ENCODE results near the gene SLC66A2. TPM values are rescaled to one million over a fixed set of nuclear protein-coding genes. Genes with fewer than 3 reads are reported as not detected.

The SLC66A2 gene
- total RNA-seq, 1 donor from 2014 or later, result 35.1 TPM

- peaks cover 3% of the 10 kb centered on the region for H3K4me1 Mint-ChIP-seq (ENCODE audit: unreplicated experiment)
- H3K27me3 Mint-ChIP-seq (ENCODE audit: unreplicated experiment), result no peaks in the 10 kb centered on the region
- TF ChIP-seq CTCF (IDR thresholded peaks at IDR 0.05), result no peak
- H3K27ac Mint-ChIP-seq (ENCODE audit: unreplicated experiment), result no peak overlapping the region
- H3K4me3 Mint-ChIP-seq (ENCODE audit: unreplicated experiment), result no peak overlapping the region
- peak; percentile 77 for DNase-seq (ENCODE audit: extremely low spot score, unreplicated experiment)
- no peaks in the 10 kb centered on the region for H3K9me3 Mint-ChIP-seq (ENCODE audit: unreplicated experiment)
- H3K36me3 Mint-ChIP-seq (ENCODE audit: unreplicated experiment), result peaks cover 33% of the 10 kb centered on the region
Observed at GRCh38 chr18:79917853-79918614, 33.4 kb downstream of the SLC66A2 start.

DNA sequence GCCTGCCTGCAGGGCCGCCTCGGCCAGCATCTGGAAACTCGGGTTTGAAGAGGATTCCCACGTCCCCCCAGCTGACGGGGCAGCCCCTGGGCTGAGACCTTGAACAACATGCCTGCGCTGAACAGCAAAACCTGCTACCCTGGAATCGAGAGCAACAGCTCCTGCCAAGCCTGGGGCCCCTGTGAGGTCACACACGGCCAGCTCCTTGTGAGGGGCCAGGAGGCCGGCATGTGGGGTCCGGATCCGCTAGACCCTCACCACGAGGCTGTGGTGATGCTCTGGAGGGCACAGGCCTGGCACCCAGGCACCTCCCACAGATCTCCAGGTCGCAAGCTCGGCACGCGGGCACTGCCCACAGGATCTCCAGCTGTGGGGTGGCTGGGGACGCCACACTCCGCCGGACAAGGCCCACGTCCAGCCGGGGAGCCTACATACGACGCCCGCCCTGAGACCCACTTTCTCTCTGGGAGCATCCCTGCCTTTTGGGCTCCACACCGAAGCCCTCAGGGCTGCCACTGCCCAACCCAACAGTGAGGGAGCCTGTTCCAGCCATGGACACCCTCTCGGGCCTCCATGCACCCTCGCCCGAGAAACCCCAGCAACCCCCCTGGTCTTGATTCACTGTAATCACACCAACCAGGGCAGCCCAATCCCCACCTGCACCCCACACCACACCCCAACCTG lies 34.1 kb downstream of the SLC66A2 start:
- no peak for TF ChIP-seq CTCF (IDR thresholded peaks at IDR 0.05)
- Mint-ChIP-seq H3K27me3 (ENCODE audit: unreplicated experiment) (no peaks in the 10 kb centered on the region), H3K36me3 (ENCODE audit: unreplicated experiment) (peaks cover 33% of the 10 kb centered on the region), H3K4me3 (ENCODE audit: unreplicated experiment) (no peak overlapping the region), H3K4me1 (ENCODE audit: unreplicated experiment) (peaks cover 3% of the 10 kb centered on the region), H3K27ac (ENCODE audit: unreplicated experiment) (no peak overlapping the region), H3K9me3 (ENCODE audit: unreplicated experiment) (no peaks in the 10 kb centered on the region)
- DNase-seq (ENCODE audit: extremely low spot score, unreplicated experiment), result peak; percentile 78

- Mint-ChIP-seq H3K4me1 (ENCODE audit: unreplicated experiment) (peaks cover 3% of the 10 kb centered on the region), H3K27me3 (ENCODE audit: unreplicated experiment) (no peaks in the 10 kb centered on the region), H3K9me3 (ENCODE audit: unreplicated experiment) (no peaks in the 10 kb centered on the region), H3K4me3 (ENCODE audit: unreplicated experiment) (no peak overlapping the region), H3K36me3 (ENCODE audit: unreplicated experiment) (peaks cover 33% of the 10 kb centered on the region), H3K27ac (ENCODE audit: unreplicated experiment) (no peak overlapping the region)
- no peak for TF ChIP-seq CTCF (IDR thresholded peaks at IDR 0.05)
- peak; percentile 73 for DNase-seq (ENCODE audit: extremely low spot score, unreplicated experiment)
Observed at GRCh38 chr18:79916546-79917168, 34.8 kb downstream of the SLC66A2 start.

DNA sequence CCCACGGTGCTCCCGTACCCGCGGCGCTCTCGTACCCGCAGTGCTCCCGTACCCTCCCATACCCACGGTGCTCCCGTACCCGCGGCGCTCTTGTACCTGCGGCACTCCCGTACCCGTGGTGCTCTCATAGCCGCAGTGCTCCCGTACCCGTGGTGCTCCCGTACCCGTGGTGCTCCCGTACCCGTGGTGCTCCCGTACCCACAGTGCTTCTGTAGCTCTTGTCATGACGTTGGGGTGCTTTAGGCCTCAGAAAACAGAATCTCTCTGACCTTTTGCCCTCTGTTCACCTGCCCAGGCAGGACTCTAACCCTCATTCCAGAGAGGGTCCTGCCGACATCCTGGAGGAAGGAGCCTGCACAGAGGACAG lies 35.3 kb downstream of the SLC66A2 start:
- Mint-ChIP-seq H3K4me3 (ENCODE audit: unreplicated experiment) (no peak overlapping the region), H3K27ac (ENCODE audit: unreplicated experiment) (no peak overlapping the region), H3K27me3 (ENCODE audit: unreplicated experiment) (no peaks in the 10 kb centered on the region), H3K4me1 (ENCODE audit: unreplicated experiment) (peaks cover 3% of the 10 kb centered on the region), H3K9me3 (ENCODE audit: unreplicated experiment) (no peaks in the 10 kb centered on the region), H3K36me3 (ENCODE audit: unreplicated experiment) (peaks cover 33% of the 10 kb centered on the region)
- no peak for TF ChIP-seq CTCF (IDR thresholded peaks at IDR 0.05)
- no peak for DNase-seq (ENCODE audit: extremely low spot score, unreplicated experiment)
